ENCODE measurements around the gene RGS1.
A peak's percentile ranks its signal among the peaks of the same experiment; 100 is the strongest.

RGS1 gene

DNA sequence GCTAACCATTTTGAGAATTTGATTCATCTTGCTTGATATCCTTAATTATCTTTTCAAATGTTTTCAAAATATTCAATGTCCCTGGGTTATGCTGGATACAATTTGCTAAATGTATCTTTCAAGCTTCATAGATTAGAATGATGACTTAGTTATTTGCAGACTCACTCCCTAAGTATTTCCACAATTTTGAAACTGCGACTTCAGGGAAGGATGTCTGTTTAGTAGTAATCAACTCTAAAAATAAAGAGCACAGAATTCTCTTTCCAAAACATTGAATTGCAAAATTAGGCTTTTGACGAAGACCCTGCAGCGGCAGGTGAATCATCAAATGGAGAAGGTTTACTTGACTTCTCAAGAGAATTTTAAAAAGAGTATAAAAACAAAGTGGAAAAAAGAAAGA is 14.2 kb downstream of the RGS1 start:
- Histone ChIP-seq H3K4me3 (ENCODE audit: low read depth in 1 of 2, low read length in 2 of 2) (no peak overlapping the region), H3K9ac (ENCODE audit: low read length) (no peak overlapping the region), H3K9me3 (ENCODE audit: low read length) (no peaks in the 10 kb centered on the region), H3K27me3 (ENCODE audit: control insufficient read depth in 1 of 2, insufficient read depth in 2 of 2, low read length in 2 of 2) (no peaks in the 10 kb centered on the region), H3K27ac (ENCODE audit: low read depth, low read length) (peak overlapping the region; percentile 19), H3K36me3 (ENCODE audit: insufficient read depth, low read length) (no peaks in the 10 kb centered on the region), H3K4me1 (ENCODE audit: insufficient read depth, low read length) (peaks cover 27% of the 10 kb centered on the region)

DNA sequence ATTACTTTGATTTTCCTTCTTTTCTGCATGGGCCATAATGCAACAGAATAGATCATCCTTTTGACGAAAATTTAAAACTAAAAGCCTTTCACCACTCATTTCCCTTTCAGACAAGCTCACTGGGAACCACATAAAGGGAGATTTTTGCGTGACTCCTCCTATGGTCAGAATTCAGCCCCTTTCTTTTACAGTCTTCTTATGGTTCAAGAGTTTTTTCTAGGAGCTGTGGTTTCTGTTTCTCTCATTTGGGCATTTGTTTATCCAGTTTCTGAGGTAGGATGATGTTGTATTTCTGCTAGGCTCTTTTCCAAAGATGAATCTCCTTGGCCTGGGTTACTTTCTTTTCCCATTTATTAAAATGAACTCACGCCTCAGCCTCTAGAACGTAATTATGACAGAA is 16.9 kb downstream of the RGS1 start:
- peak overlapping the region; percentile 57 for H3K27ac ChIP-seq (ENCODE audit: low read depth, low read length)
- no peaks in the 10 kb centered on the region for H3K36me3 ChIP-seq (ENCODE audit: insufficient read depth, low read length)
- H3K27me3 ChIP-seq (ENCODE audit: control insufficient read depth in 1 of 2, insufficient read depth in 2 of 2, low read length in 2 of 2) = no peaks in the 10 kb centered on the region
- no peak overlapping the region for H3K9ac ChIP-seq (ENCODE audit: low read length)
- no peak overlapping the region for H3K4me3 ChIP-seq (ENCODE audit: low read depth in 1 of 2, low read length in 2 of 2)
- peaks cover 15% of the 10 kb centered on the region for H3K4me1 ChIP-seq (ENCODE audit: insufficient read depth, low read length)
- no peaks in the 10 kb centered on the region for H3K9me3 ChIP-seq (ENCODE audit: low read length)

DNA sequence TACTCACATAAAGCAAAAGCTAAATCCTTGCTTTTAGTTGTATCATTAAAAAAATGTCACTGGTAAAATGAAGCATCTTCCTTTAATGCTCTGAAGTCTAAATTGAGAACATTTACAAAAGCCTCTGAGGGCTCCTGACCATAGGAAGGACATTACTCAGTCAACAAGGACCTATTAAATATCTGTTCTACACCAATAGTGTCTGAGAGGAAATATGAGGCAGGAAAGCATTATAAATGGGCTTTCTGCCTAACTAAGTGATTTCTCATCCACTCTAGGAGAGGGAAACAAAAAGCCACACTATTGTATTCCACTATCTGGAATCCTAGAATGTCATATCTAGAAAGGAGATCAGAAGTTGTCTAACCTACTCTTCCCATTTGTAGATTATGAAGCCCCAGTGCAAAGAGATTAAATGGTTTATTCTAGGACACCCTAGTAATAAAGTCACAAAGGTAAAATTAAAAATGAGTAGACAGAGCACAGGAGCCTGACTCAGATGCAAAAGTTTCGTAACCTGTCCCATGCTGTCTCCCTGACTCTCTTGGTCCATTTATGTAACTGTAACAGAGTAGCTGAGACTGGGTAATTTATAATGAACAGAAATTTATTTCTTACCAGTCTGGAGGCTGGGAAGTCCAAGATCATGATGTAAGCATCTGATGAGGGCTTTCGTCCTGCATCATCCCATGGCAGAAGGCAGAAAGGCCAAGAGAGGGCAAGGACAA is 17.6 kb downstream of the RGS1 start:
- H3K36me3 ChIP-seq (ENCODE audit: insufficient read depth, low read length) = no peaks in the 10 kb centered on the region
- no peak overlapping the region for H3K4me3 ChIP-seq (ENCODE audit: low read depth in 1 of 2, low read length in 2 of 2)
- no peaks in the 10 kb centered on the region for H3K9me3 ChIP-seq (ENCODE audit: low read length)
- peak overlapping the region; percentile 57 for H3K27ac ChIP-seq (ENCODE audit: low read depth, low read length)
- H3K9ac ChIP-seq (ENCODE audit: low read length) = no peak overlapping the region
- no peaks in the 10 kb centered on the region for H3K27me3 ChIP-seq (ENCODE audit: control insufficient read depth in 1 of 2, insufficient read depth in 2 of 2, low read length in 2 of 2)
- peaks cover 15% of the 10 kb centered on the region for H3K4me1 ChIP-seq (ENCODE audit: insufficient read depth, low read length)

DNA sequence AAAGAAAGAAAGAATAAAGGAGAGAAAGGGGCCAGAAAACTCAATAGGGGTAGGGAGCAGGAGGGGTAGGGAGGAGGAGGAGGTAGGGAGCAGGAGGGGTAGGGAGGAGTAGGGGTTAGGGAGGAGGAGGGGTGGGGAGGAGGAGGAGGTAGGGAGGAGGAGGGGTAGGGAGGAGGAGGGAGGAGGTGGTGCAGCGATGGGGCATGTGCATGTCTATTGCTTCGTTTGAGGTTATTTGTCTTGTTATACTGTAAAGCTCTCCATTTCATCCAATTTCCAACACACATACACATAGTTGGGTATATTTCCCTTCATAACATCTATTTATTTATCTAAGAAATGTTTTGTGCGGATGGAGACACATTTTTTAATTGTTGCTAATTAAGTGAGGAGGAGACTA is 19.7 kb downstream of the RGS1 start:
- Histone ChIP-seq H3K4me1 (ENCODE audit: insufficient read depth, low read length) (peaks cover 15% of the 10 kb centered on the region), H3K9me3 (ENCODE audit: low read length) (no peaks in the 10 kb centered on the region), H3K4me3 (ENCODE audit: low read depth in 1 of 2, low read length in 2 of 2) (no peak overlapping the region), H3K27ac (ENCODE audit: low read depth, low read length) (no peak overlapping the region), H3K27me3 (ENCODE audit: control insufficient read depth in 1 of 2, insufficient read depth in 2 of 2, low read length in 2 of 2) (no peaks in the 10 kb centered on the region), H3K9ac (ENCODE audit: low read length) (no peak overlapping the region), H3K36me3 (ENCODE audit: insufficient read depth, low read length) (no peaks in the 10 kb centered on the region)

DNA sequence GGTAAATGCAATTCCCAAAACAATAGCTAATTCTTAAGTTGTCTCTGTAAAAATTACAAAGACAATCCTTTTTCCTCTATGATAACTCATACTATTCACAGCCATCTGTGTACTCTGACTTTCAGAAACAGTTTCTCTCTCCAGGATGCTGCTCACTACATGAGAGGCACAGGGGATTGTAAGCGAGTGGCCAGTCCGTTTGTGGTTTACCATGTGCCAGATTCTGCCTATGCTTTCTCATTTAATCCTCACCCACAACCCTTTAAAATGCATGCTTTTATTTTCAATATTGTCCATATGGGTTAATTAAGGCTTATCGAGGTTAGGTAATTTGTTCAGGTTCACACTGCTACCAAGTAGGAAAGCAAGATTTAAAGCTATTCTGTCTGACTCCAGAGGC is 23.0 kb downstream of the RGS1 start:
- peaks cover 6% of the 10 kb centered on the region for H3K4me1 ChIP-seq (ENCODE audit: insufficient read depth, low read length)

DNA sequence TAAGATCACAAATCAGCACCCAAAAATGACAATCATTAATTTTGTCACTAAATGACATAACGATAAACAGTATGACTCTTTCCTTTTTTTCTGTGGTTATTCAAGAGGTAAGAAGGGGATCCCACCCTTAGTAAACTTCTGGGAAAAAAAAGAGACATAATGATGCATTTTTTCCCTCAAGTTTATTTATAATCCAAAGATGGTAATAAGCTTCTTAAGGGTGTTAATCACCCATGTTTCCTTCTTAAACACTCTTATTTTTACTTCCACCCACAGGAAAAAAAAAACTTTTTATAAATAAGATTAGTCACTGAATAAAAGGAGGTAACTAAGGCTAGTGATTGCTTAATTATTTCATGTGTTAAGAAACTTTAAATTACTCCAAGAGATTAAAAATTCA is 24.7 kb downstream of the RGS1 start:
- no peak overlapping the region for H3K9ac ChIP-seq (ENCODE audit: low read length)
- H3K4me3 ChIP-seq (ENCODE audit: low read depth in 1 of 2, low read length in 2 of 2) = no peak overlapping the region
- H3K27ac ChIP-seq (ENCODE audit: low read depth, low read length) = no peak overlapping the region
- H3K27me3 ChIP-seq (ENCODE audit: control insufficient read depth in 1 of 2, insufficient read depth in 2 of 2, low read length in 2 of 2) = no peaks in the 10 kb centered on the region
- H3K4me1 ChIP-seq (ENCODE audit: insufficient read depth, low read length) = peaks cover 5% of the 10 kb centered on the region
- H3K9me3 ChIP-seq (ENCODE audit: low read length) = no peaks in the 10 kb centered on the region
- H3K36me3 ChIP-seq (ENCODE audit: insufficient read depth, low read length) = no peaks in the 10 kb centered on the region

More for the DNA sequence above, 23.0 kb downstream of the RGS1 start:
- Histone ChIP-seq H3K27ac (ENCODE audit: low read depth, low read length) (no peak overlapping the region), H3K36me3 (ENCODE audit: insufficient read depth, low read length) (no peaks in the 10 kb centered on the region), H3K9ac (ENCODE audit: low read length) (no peak overlapping the region), H3K9me3 (ENCODE audit: low read length) (no peaks in the 10 kb centered on the region), H3K27me3 (ENCODE audit: control insufficient read depth in 1 of 2, insufficient read depth in 2 of 2, low read length in 2 of 2) (no peaks in the 10 kb centered on the region), H3K4me3 (ENCODE audit: low read depth in 1 of 2, low read length in 2 of 2) (no peak overlapping the region)

DNA sequence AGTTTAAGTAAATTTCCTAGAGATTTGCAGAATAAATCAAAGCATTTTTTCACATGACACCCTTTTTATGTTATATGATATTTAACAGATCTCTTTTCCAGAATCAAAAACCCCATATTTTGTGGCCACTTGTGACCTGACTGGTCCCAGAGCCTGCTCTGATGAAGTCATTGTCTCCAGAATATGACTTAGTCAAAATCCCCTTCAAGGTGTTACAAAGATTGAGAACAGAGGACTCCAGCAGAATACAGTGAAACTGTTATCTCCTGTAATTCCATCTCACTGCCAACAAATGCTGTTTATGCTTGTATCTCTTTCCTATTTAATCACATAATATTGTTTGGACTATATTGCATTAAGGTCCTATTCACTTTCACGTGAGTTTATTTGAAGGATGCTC is 25.6 kb downstream of the RGS1 start:
- Histone ChIP-seq H3K36me3 (ENCODE audit: insufficient read depth, low read length) (no peaks in the 10 kb centered on the region), H3K27me3 (ENCODE audit: control insufficient read depth in 1 of 2, insufficient read depth in 2 of 2, low read length in 2 of 2) (no peaks in the 10 kb centered on the region), H3K27ac (ENCODE audit: low read depth, low read length) (no peak overlapping the region), H3K4me1 (ENCODE audit: insufficient read depth, low read length) (peaks cover 5% of the 10 kb centered on the region), H3K9ac (ENCODE audit: low read length) (no peak overlapping the region), H3K4me3 (ENCODE audit: low read depth in 1 of 2, low read length in 2 of 2) (no peak overlapping the region), H3K9me3 (ENCODE audit: low read length) (no peaks in the 10 kb centered on the region)

DNA sequence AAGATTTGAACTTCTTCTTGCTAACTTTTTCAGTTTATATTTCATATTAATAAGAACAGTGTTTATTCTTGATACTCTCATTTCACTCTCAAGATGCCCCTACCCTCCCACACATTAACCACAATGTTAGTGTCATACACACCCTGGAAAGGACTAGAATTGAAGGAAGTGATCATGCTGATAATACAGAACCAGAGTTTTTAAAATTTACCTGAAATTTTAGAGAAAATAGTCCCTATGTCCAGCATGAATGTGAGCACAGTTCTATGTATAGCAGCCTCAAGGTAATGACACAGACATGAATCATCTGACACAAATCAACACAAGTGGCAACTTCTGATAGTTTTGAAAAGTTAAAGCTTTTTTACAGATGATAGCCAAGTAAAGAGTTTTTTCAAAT is 26.0 kb downstream of the RGS1 start:
- Histone ChIP-seq H3K27me3 (ENCODE audit: control insufficient read depth in 1 of 2, insufficient read depth in 2 of 2, low read length in 2 of 2) (no peaks in the 10 kb centered on the region), H3K9ac (ENCODE audit: low read length) (no peak overlapping the region), H3K36me3 (ENCODE audit: insufficient read depth, low read length) (no peaks in the 10 kb centered on the region), H3K4me3 (ENCODE audit: low read depth in 1 of 2, low read length in 2 of 2) (no peak overlapping the region), H3K4me1 (ENCODE audit: insufficient read depth, low read length) (peaks cover 5% of the 10 kb centered on the region), H3K27ac (ENCODE audit: low read depth, low read length) (no peak overlapping the region), H3K9me3 (ENCODE audit: low read length) (no peaks in the 10 kb centered on the region)

DNA sequence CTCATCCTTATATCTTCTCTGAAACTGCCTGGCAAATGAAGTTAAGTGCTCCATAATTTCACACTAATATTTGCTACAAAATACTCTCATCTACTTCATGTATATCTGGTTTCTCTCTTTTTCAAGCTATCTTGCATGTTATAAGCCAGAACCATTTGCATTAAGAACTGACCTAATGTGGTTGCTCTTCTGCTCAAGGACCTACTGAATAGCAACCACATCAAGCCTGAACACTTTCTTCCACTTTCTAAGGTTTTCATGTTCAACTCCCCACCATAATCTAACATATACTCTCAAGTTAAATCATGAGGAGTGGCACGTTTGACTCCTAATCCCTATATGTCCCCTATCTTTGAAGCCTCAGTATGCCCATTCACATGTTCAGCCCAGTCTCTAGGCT is 27.2 kb downstream of the RGS1 start:
- H3K27me3 ChIP-seq (ENCODE audit: control insufficient read depth in 1 of 2, insufficient read depth in 2 of 2, low read length in 2 of 2) = no peaks in the 10 kb centered on the region
- H3K4me3 ChIP-seq (ENCODE audit: low read depth in 1 of 2, low read length in 2 of 2) = no peak overlapping the region
- no peak overlapping the region for H3K27ac ChIP-seq (ENCODE audit: low read depth, low read length)
- H3K9me3 ChIP-seq (ENCODE audit: low read length) = no peaks in the 10 kb centered on the region
- peaks cover 5% of the 10 kb centered on the region for H3K4me1 ChIP-seq (ENCODE audit: insufficient read depth, low read length)
- H3K36me3 ChIP-seq (ENCODE audit: insufficient read depth, low read length) = no peaks in the 10 kb centered on the region
- H3K9ac ChIP-seq (ENCODE audit: low read length) = no peak overlapping the region

DNA sequence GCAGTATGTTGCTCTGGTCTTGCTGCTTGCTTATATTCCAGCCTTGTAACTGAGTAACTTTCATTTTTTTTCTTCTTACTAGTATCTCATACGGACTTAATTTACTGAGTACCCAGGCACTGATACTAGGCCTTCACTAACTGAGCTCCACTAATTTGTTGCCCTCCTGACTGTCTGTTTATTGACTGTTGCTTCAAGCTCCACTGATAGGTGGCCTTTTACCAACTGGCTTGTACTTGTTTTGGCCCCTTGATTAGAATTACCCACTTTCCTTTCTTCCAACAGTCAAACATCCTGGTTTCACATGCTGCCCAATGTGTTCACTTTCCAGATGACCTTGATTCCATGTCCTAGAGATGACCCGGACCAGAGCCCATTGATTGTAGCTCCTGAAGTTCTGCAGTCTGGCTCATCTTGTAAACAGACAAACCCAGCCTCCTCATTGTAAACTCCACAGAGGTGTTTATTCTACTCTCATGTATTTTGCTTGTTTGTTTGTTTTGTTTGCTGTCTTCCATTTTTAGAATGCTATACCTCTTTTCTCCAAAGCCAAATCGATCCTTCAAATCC is 27.7 kb downstream of the RGS1 start:
- Histone ChIP-seq H3K9me3 (ENCODE audit: low read length) (no peaks in the 10 kb centered on the region), H3K4me1 (ENCODE audit: insufficient read depth, low read length) (peaks cover 8% of the 10 kb centered on the region), H3K27ac (ENCODE audit: low read depth, low read length) (no peak overlapping the region), H3K4me3 (ENCODE audit: low read depth in 1 of 2, low read length in 2 of 2) (no peak overlapping the region), H3K9ac (ENCODE audit: low read length) (no peak overlapping the region), H3K27me3 (ENCODE audit: control insufficient read depth in 1 of 2, insufficient read depth in 2 of 2, low read length in 2 of 2) (no peaks in the 10 kb centered on the region), H3K36me3 (ENCODE audit: insufficient read depth, low read length) (no peaks in the 10 kb centered on the region)

DNA sequence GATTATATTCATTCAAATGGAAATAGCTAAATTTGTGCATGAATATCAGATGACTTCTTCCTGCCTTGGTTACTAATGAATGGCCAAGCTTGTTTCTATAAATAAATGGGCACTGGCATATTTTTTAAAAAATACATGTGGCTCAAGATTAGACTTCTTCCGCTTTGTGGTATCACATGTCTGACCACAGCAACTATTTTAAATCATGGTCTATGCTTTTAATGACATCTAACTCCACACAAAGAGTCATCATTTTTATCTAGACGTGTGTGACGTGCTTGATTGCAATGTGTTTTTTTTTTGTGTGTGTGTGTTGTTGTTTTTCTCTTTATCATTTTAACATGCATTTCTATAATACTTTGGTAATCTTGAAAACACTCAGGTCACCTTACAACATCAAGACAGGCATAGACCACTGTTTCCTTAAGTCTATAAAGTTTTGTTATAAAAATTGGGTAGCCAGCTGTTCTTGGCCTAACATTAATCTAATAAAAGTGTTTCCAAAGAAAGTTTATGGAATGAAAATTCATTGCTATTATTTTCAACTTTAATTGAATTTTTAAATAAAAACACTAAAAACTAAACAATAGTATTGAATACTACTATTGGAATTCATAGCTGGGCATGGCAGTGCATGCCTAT is 29.5 kb downstream of the RGS1 start:
- Histone ChIP-seq H3K9me3 (ENCODE audit: low read length) (no peaks in the 10 kb centered on the region), H3K27ac (ENCODE audit: low read depth, low read length) (no peak overlapping the region), H3K4me1 (ENCODE audit: insufficient read depth, low read length) (peaks cover 15% of the 10 kb centered on the region), H3K36me3 (ENCODE audit: insufficient read depth, low read length) (no peaks in the 10 kb centered on the region), H3K27me3 (ENCODE audit: control insufficient read depth in 1 of 2, insufficient read depth in 2 of 2, low read length in 2 of 2) (no peaks in the 10 kb centered on the region), H3K9ac (ENCODE audit: low read length) (no peak overlapping the region), H3K4me3 (ENCODE audit: low read depth in 1 of 2, low read length in 2 of 2) (no peak overlapping the region)

DNA sequence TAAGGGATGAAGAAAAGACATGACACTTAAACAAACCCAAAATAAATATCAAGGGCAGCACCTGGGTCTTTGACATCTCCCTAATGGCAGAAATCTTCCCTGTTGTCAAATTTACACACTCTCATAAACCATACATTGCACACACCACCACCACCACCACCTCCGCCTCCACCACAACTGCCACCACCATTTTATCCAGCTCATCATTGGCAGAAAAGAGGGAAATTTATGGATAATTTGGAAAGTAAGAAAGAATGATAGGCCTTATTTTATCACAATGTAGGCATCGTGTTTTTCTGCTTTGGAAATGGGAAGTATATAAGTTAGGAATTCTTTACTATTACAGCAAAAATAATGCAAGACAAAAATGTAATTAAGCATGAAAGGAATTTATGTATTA is 33.1 kb downstream of the RGS1 start:
- Histone ChIP-seq H3K4me1 (ENCODE audit: insufficient read depth, low read length) (peaks cover 10% of the 10 kb centered on the region), H3K36me3 (ENCODE audit: insufficient read depth, low read length) (no peaks in the 10 kb centered on the region), H3K27ac (ENCODE audit: low read depth, low read length) (no peak overlapping the region), H3K4me3 (ENCODE audit: low read depth in 1 of 2, low read length in 2 of 2) (no peak overlapping the region), H3K9ac (ENCODE audit: low read length) (no peak overlapping the region), H3K9me3 (ENCODE audit: low read length) (no peaks in the 10 kb centered on the region), H3K27me3 (ENCODE audit: control insufficient read depth in 1 of 2, insufficient read depth in 2 of 2, low read length in 2 of 2) (no peaks in the 10 kb centered on the region)
